ENCODE results near the gene PDE11A. TPM values are rescaled to one million over a fixed set of nuclear protein-coding genes. Genes with fewer than 3 reads are reported as not detected.

PDE11A gene
- total RNA-seq, 1 experiment from 2014 or later, result 0.61 TPM

DNA sequence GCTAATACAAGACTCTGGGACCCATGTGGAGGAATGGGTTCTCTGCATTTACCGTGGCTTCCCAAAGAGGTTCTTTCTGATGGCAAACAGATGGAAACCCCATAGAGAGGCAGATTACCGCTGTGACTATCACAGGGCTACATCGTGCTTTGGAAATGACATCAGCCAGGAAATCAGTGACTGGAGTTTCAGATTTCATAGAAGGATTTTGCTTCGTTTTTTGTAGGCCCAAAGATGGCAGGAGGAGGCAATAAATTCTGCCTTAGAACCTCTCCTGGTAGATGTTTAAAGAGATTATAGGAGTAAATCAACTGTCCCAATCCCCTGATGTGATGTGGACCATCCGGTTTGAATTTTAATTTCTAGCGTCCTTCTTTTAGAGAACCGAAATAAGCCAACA is 465.9 kb downstream of the PDE11A start:
- no peaks in the 10 kb centered on the region for H4K20me1 ChIP-seq (ENCODE audit: insufficient read depth)
- H3K4me2 ChIP-seq (ENCODE audit: low read length), result no peak overlapping the region
- H3K4me3 ChIP-seq (replicated peaks in 1 of 2; ENCODE audit: low read depth in 1 of 2, low read length in 2 of 2), result no peak overlapping the region
- ChIA-PET RAD21 (ENCODE audit: low non-redundant PET in 1 of 2, low total read pairs in 2 of 2, uncharacterized antibody in 2 of 2, unreplicated experiment in 2 of 2) (no interaction called here), POLR2A (no interaction called here), CTCF (no interaction called here)
- no peak overlapping the region for H3K27ac ChIP-seq (ENCODE audit: low read depth, low read length)
- H3K27me3 ChIP-seq (ENCODE audit: insufficient read depth, low read length), result no peaks in the 10 kb centered on the region
- no peaks in the 10 kb centered on the region for H3K36me3 ChIP-seq (ENCODE audit: control insufficient read depth in 1 of 2, insufficient read depth in 2 of 2, low read length in 2 of 2)
- H3K9me2 ChIP-seq (ENCODE audit: insufficient read depth), result no peaks in the 10 kb centered on the region
- no peak overlapping the region for H2AFZ ChIP-seq (ENCODE audit: low read depth, low read length, poor library complexity, severe bottlenecking)
- H3K79me2 ChIP-seq (ENCODE audit: insufficient read depth, low read length), result no peaks in the 10 kb centered on the region
- no peak overlapping the region for H3K9ac ChIP-seq (ENCODE audit: low read length)
- TF ChIP-seq EGR1 (IDR thresholded peaks at IDR 0.05; ENCODE audit: low read depth) (no peak), CEBPB (IDR thresholded peaks at IDR 0.05; ENCODE audit: low read depth) (no peak)
- BruUV-seq (replicated peaks), result no TSS peak
- intact Hi-C loops (cut with micrococcal nuclease), result no loop called here
- DNase-seq (ENCODE audit: low read depth, low spot score) (no peak), ATAC-seq (no peak)
- H3K9me3 ChIP-seq (ENCODE audit: control insufficient read depth in 1 of 2, insufficient read depth in 1 of 2, low read depth in 1 of 2, low read length in 2 of 2), result no peaks in the 10 kb centered on the region
- no peaks in the 10 kb centered on the region for H3K4me1 ChIP-seq (ENCODE audit: control insufficient read depth in 1 of 2, insufficient read depth in 2 of 2, low read length in 2 of 2)

DNA sequence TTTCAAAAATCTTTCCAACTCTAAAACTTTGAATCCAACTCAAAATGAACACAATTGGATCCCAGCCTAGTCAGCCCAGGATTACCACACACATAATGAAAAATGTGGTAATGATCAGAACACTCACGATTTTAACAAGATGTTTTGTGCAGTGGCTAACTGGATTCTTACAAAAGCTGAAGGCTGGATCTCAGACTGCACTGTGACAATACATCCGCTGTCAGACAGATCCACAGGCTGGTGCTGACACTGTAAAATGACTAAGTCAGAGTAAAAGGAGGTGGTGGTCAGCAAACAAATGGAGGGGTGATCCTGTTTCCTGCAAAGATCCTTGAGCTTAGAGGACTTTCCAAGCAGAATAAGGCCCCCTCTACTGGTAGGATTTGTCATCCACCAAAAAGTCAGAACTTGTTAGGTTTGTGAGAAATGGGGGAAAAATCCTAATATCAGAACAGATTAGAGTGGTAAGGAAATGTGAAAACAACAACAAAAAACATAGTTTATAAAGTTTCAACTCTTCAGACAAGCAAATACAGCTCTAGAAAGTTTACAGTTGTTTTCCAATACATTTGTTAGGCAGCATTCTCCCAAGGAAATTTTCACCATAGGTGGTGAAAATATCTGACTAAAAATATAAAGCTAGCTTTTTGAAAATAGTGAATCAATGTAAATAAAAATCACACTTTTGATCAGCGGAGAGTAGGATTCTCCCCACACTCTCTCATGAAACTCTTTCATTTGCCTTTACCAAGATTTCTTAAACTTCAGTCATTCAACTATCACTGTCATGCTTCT is 468.1 kb downstream of the PDE11A start:
- ChIA-PET CTCF (interaction anchor here (0.6 to 2.0 kb wide), 14 partner anchors 9 to 439 kb away, joined by 3 to 21 read pairs (median 5); no protein-coding TSS in a partner anchor), RAD21 (ENCODE audit: low non-redundant PET in 1 of 2, low total read pairs in 2 of 2, uncharacterized antibody in 2 of 2, unreplicated experiment in 2 of 2) (interaction anchor here in 1 of 2 experiments (0.9 kb wide), 1 partner anchor 115 kb away, joined by 3 read pairs; no protein-coding TSS in a partner anchor), POLR2A (no interaction called here)
- no peak overlapping the region for H3K9ac ChIP-seq (ENCODE audit: low read length)
- H3K4me2 ChIP-seq (ENCODE audit: low read length), result peak overlapping the region; percentile 23; the same call in 1 of the 2 replicates
- H3K36me3 ChIP-seq (ENCODE audit: control insufficient read depth in 1 of 2, insufficient read depth in 2 of 2, low read length in 2 of 2), result no peaks in the 10 kb centered on the region
- no peaks in the 10 kb centered on the region for H3K27me3 ChIP-seq (ENCODE audit: insufficient read depth, low read length)
- TF ChIP-seq POLR2A (IDR thresholded peaks at IDR 0.05; ENCODE audit: borderline replicate concordance, extremely low read depth, insufficient read depth, insufficient read length) (no peak), CTCF (IDR thresholded peaks at IDR 0.05 in 2 of 3, conservative IDR thresholded peaks at IDR 0.05 in 1 of 3; ENCODE audit: borderline replicate concordance in 1 of 3, insufficient read depth in 1 of 3, low read depth in 2 of 3, low read length in 2 of 3) (peak; percentile 70 to 85 (median 77); a peak in 5 of 6 replicates), RAD21 (IDR thresholded peaks at IDR 0.05; ENCODE audit: low read depth) (peak; percentile 64)
- no peaks in the 10 kb centered on the region for H3K79me2 ChIP-seq (ENCODE audit: insufficient read depth, low read length)
- no peaks in the 10 kb centered on the region for H3K9me3 ChIP-seq (ENCODE audit: control insufficient read depth in 1 of 2, insufficient read depth in 1 of 2, low read depth in 1 of 2, low read length in 2 of 2)
- H3K27ac ChIP-seq (ENCODE audit: low read depth, low read length), result no peak overlapping the region
- peak overlapping the region; percentile 37 for H2AFZ ChIP-seq (ENCODE audit: low read depth, low read length, poor library complexity, severe bottlenecking)
- ATAC-seq, result peak; percentile 82
- no peaks in the 10 kb centered on the region for H3K4me1 ChIP-seq (ENCODE audit: control insufficient read depth in 1 of 2, insufficient read depth in 2 of 2, low read length in 2 of 2)
- H4K20me1 ChIP-seq (ENCODE audit: insufficient read depth), result no peaks in the 10 kb centered on the region
- intact Hi-C loops (cut with micrococcal nuclease), result loop anchor here (1.0 kb wide), 3 partner anchors 115 to 440 kb away; no protein-coding TSS in a partner anchor
- no peak overlapping the region for H3K4me3 ChIP-seq (replicated peaks in 1 of 2; ENCODE audit: low read depth in 1 of 2, low read length in 2 of 2)
- H3K9me2 ChIP-seq (ENCODE audit: insufficient read depth), result no peaks in the 10 kb centered on the region
- DNase-seq (ENCODE audit: low read depth, low spot score), result peak; percentile 53
- BruUV-seq (replicated peaks), result no TSS peak
